ENCODE measurements around the gene SOBP.

DNA sequence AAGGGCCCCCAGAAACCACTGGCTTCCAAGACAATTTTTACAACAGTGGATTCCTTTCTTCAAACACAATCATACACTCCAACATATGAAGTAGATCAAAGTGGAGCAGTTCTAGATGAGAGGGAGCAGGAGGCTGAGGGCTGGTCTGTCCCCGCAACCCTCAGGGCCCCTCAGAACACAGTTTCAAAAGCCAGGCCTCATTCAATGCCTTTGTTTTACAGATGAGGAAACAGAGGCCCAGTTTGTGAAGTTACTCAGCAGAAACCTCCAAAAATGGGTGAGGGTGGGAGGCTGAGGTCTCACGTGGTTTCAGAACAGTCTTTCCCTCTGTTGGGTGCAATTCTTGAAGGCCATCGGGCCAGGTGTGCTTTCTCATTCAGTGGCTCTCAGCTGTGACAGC, 199.3 kb downstream of the SOBP start:
- TF ChIP-seq, protein P1, sequence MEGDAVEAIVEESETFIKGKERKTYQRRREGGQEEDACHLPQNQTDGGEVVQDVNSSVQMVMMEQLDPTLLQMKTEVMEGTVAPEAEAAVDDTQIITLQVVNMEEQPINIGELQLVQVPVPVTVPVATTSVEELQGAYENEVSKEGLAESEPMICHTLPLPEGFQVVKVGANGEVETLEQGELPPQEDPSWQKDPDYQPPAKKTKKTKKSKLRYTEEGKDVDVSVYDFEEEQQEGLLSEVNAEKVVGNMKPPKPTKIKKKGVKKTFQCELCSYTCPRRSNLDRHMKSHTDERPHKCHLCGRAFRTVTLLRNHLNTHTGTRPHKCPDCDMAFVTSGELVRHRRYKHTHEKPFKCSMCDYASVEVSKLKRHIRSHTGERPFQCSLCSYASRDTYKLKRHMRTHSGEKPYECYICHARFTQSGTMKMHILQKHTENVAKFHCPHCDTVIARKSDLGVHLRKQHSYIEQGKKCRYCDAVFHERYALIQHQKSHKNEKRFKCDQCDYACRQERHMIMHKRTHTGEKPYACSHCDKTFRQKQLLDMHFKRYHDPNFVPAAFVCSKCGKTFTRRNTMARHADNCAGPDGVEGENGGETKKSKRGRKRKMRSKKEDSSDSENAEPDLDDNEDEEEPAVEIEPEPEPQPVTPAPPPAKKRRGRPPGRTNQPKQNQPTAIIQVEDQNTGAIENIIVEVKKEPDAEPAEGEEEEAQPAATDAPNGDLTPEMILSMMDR (IDR thresholded peaks at IDR 0.05; ENCODE audit: borderline replicate concordance, extremely low read depth, low read length, poor library complexity, severe bottlenecking): no peak
- no peak for TF ChIP-seq EZH2 (IDR thresholded peaks at IDR 0.05; ENCODE audit: borderline replicate concordance, low read depth, low read length, severe bottlenecking)
